ENCODE data around the gene RAB24. TPM values are rescaled to one million over a fixed set of nuclear protein-coding genes. Genes with fewer than 3 reads are reported as not detected.
A peak's percentile ranks its signal among the peaks of the same experiment; 100 is the strongest.

The RAB24 gene
- total and polyA plus RNA-seq, 2 of the 4 experiments (the other 2 are of a cell fraction), result 18.5 to 60.8 TPM

DNA sequence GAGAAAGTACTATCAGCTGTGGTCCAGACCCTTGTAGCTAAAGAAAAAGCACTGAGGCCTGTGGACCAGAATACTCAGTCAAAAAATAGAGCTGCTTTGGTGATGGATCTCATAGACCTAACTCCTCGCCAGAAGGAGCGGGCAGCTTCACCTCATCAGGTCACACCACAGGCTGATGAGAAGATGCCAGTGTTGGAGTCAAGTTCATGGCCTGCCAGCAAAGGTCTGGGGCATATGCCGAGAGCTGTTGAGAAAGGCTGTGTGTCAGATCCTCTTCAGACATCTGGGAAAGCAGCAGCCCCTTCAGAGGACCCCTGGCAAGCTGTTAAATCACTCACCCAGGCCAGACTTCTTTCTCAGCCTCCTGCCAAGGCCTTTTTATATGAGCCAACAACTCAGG is 8.9 kb downstream of the RAB24 start:
- H3K4me1 ChIP-seq (ENCODE audit: control insufficient read depth, insufficient read depth, low read length), result peaks cover under 1% of the 10 kb centered on the region; the same call in 1 of the 2 replicates
- no peak overlapping the region for H4K91ac ChIP-seq (ENCODE audit: insufficient read depth, low read depth, low read length)
- H2AFZ ChIP-seq (replicated peaks; ENCODE audit: low read length, poor library complexity), result no peak overlapping the region
- in situ Hi-C loops (cut with MboI; ENCODE audit: low sequenced_read_pairs), result no loop called here
- CTCF ChIA-PET, result no interaction called here
- no peak overlapping the region for H3K23ac ChIP-seq (ENCODE audit: low read depth, low read length)
- POLR2A ChIA-PET (ENCODE audit: unreplicated experiment), result no interaction called here
- no peak overlapping the region for H2AK5ac ChIP-seq (ENCODE audit: low read depth, low read length)
- dilution Hi-C loops (cut with HindIII; ENCODE audit: low sequenced_read_pairs, unreplicated experiment), result no loop called here
- BruUV-seq (replicated peaks), result TSS peak; percentile 23
- H3K27me3 ChIP-seq (ENCODE audit: control insufficient read depth, insufficient read depth, low read length), result no peaks in the 10 kb centered on the region
- H3K9me3 ChIP-seq (ENCODE audit: control insufficient read depth, insufficient read depth, low read length), result no peaks in the 10 kb centered on the region
- H2BK120ac ChIP-seq (ENCODE audit: low read depth, low read length), result no peak overlapping the region
- H4K20me1 ChIP-seq (ENCODE audit: insufficient read depth, low read length), result no peaks in the 10 kb centered on the region
- ATAC-seq (ENCODE audit: low read depth) (no peak), DNase-seq (no peak)
- no peak overlapping the region for H2BK20ac ChIP-seq (ENCODE audit: low read depth, low read length)
- H3K14ac ChIP-seq (replicated peaks; ENCODE audit: low read depth, low read length), result no peak overlapping the region
- H2BK15ac ChIP-seq (ENCODE audit: low read depth, low read length), result no peak overlapping the region
- H2AK9ac ChIP-seq (replicated peaks; ENCODE audit: low read depth, low read length, poor library complexity), result no peak overlapping the region
- H4K8ac ChIP-seq (ENCODE audit: low read depth in 2 of 2, low read length in 2 of 2), result no peak overlapping the region
- H3K27ac ChIP-seq (ENCODE audit: insufficient read depth, low read length), result no peak overlapping the region
- WGBS, 2 experiments (ENCODE audit: extremely low coverage in 2 of 2, insufficient read length in 1 of 2), result no CpG with 5 or more reads among the region's 3 CpGs
- peaks cover 5 to 21% of the 10 kb centered on the region in 2 experiments; a peak in 3 of 4 replicates for H3K79me1 ChIP-seq (ENCODE audit: low read depth in 1 of 2, low read length in 2 of 2)
- H3K4ac ChIP-seq (ENCODE audit: low read depth, low read length), result no peak overlapping the region
- H3K9me1 ChIP-seq (ENCODE audit: insufficient read depth, low read length), result no peaks in the 10 kb centered on the region
- intact Hi-C loops (cut with micrococcal nuclease), result no loop called here
- no peak overlapping the region for H3K56ac ChIP-seq (ENCODE audit: extremely low read depth, insufficient read depth, low read length)
- no peak overlapping the region for H3K4me3 ChIP-seq (ENCODE audit: insufficient read depth, low read depth, low read length)
- H3K18ac ChIP-seq (ENCODE audit: low read depth, low read length), result no peak overlapping the region
- no peak for TF ChIP-seq USF2 (IDR thresholded peaks at IDR 0.05; ENCODE audit: low read depth, low read length)
- TF ChIP-seq CEBPB (IDR thresholded peaks at IDR 0.05; ENCODE audit: low read depth, low read length), result no peak
- TF ChIP-seq RAD21 (IDR thresholded peaks at IDR 0.05; ENCODE audit: low read length), result no peak
- no peak for TF ChIP-seq FOS (IDR thresholded peaks at IDR 0.05; ENCODE audit: low read depth, low read length)
- H3K4me2 ChIP-seq (ENCODE audit: low read depth, low read length), result no peak overlapping the region
- H4K5ac ChIP-seq (ENCODE audit: low read depth, low read length), result no peak overlapping the region
- no peak overlapping the region for H2BK5ac ChIP-seq (ENCODE audit: low read depth, low read length, poor library complexity, severe bottlenecking)
- H3K36me3 ChIP-seq (ENCODE audit: control insufficient read depth, insufficient read depth, low read length), result peaks cover 48% of the 10 kb centered on the region
- H3K9ac ChIP-seq (ENCODE audit: low read depth, low read length), result no peak overlapping the region
